RWPE2 (cell line): ENCODE measurements around the gene SELPLG.

Source experiments
- ATAC-seq: fragments of 200-7000 bp; cut with Tn5 transposase; 3 replicates; pipeline ENCODE4 v1.9.1; 2021; ENCODE audit warnings: low read depth
- DNase-seq: peaks from one replicate; pipeline ENCODE4 v3.0.0-alpha.2; 2020; ENCODE audit warnings: low spot score
- H3K27ac ChIP-seq: fragments of 450-650 bp; 2 replicates; pipeline ENCODE4 v1.5.1; 2017; ENCODE audit warnings: mild to moderate bottlenecking; ENCODE audit not compliant: poor library complexity, severe bottlenecking
- H3K27me3 ChIP-seq: fragments of 250-450 bp; sonication (Bioruptor Pico); 2 replicates; pipeline ENCODE4 v1.5.1; 2021; ENCODE audit warnings: mild to moderate bottlenecking, moderate library complexity; ENCODE audit not compliant: insufficient read depth, poor library complexity, severe bottlenecking
- H3K36me3 ChIP-seq: fragments of 250-450 bp; sonication (Bioruptor Pico); 2 replicates; pipeline ENCODE4 v1.5.1; 2020; ENCODE audit warnings: low read depth, mild to moderate bottlenecking, moderate library complexity
- H3K4me1 ChIP-seq: fragments of 250-450 bp; sonication (Bioruptor Pico); 2 replicates; pipeline ENCODE4 v1.5.1; 2021; ENCODE audit warnings: mild to moderate bottlenecking, moderate library complexity; ENCODE audit not compliant: insufficient read depth, poor library complexity, severe bottlenecking
- H3K4me3 ChIP-seq: fragments of 250-450 bp; sonication (Bioruptor Pico); 2 replicates; pipeline ENCODE4 v1.5.1; 2021; ENCODE audit warnings: mild to moderate bottlenecking, moderate library complexity; ENCODE audit not compliant: severe bottlenecking
- H3K9me3 ChIP-seq: fragments of 250-450 bp; sonication (Bioruptor Pico); 2 replicates; pipeline ENCODE4 v1.5.1; 2021; ENCODE audit warnings: mild to moderate bottlenecking, moderate library complexity; ENCODE audit not compliant: severe bottlenecking
- CTCF ChIP-seq: fragments of 450-650 bp; IDR thresholded peaks from one replicate; pipeline ENCODE4 v1.5.1; 2017; ENCODE audit warnings: mild to moderate bottlenecking, moderate library complexity; ENCODE audit not compliant: poor library complexity, severe bottlenecking

Gene SELPLG

GRCh38 chr12:108587826-108588225 lies 45.9 kb downstream of the SELPLG start:
- H3K27ac ChIP-seq: no peak overlapping the region
- H3K36me3 ChIP-seq: no peaks in the 10 kb centered on the region
- H3K9me3 ChIP-seq: no peaks in the 10 kb centered on the region
- H3K4me1 ChIP-seq: no peaks in the 10 kb centered on the region
- DNase-seq (no peak), ATAC-seq (no peak)
- H3K27me3 ChIP-seq: no peaks in the 10 kb centered on the region
- no peak for TF ChIP-seq CTCF
- no peak overlapping the region for H3K4me3 ChIP-seq

DNA sequence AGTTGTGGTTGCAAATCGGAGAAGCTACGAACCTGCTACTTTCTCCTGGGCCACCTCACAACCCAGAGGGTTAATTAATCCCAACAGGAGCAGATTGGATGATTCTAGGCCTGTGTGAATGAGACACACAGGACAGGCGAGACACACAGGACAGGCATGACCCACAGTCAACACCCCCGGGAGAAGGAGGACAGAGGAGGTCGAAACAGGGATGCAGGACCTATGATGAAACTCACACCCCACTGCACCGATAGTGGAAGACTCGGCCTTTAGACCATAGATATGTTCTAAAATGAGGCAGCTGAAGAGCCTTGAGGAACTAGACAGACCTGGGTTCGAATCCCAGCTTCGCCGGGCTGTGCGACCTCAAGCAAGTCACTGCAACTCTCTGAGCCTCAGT lies 47.4 kb downstream of the SELPLG start:
- Histone ChIP-seq H3K27me3 (no peaks in the 10 kb centered on the region), H3K27ac (no peak overlapping the region), H3K4me1 (no peaks in the 10 kb centered on the region), H3K4me3 (no peak overlapping the region), H3K36me3 (no peaks in the 10 kb centered on the region), H3K9me3 (no peaks in the 10 kb centered on the region)
- ATAC-seq (no peak), DNase-seq (no peak)
- TF ChIP-seq CTCF: no peak

DNA sequence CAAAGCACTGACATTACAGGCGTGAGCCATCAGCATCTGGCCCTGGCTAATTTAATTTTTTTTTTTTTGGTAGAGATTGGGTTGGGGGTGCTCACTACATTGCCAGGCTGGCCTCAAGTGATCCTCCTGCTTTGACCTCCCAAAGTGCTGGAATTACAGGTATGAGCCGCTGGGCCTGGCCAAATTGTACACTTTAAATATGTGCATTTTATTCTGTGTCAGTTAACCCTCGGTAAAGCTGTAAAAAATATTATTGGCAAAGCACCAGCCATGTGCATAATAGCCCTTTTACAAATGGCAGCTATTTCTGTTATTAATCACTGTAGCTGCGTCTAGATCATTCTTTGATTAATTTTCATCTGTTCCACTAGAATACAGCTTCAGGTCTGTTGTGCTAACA lies 47.8 kb downstream of the SELPLG start:
- no peaks in the 10 kb centered on the region for H3K9me3 ChIP-seq
- no peaks in the 10 kb centered on the region for H3K36me3 ChIP-seq
- H3K4me1 ChIP-seq: no peaks in the 10 kb centered on the region
- no peak overlapping the region for H3K4me3 ChIP-seq
- H3K27me3 ChIP-seq: no peaks in the 10 kb centered on the region
- H3K27ac ChIP-seq: no peak overlapping the region
- ATAC-seq (no peak), DNase-seq (no peak)
- TF ChIP-seq CTCF: no peak

- DNase-seq: no peak
- no peak overlapping the region for H3K4me3 ChIP-seq
- H3K27ac ChIP-seq: no peak overlapping the region
- no peaks in the 10 kb centered on the region for H3K27me3 ChIP-seq
- no peak for TF ChIP-seq CTCF
- no peak for ATAC-seq
- no peaks in the 10 kb centered on the region for H3K36me3 ChIP-seq
- no peaks in the 10 kb centered on the region for H3K9me3 ChIP-seq
- H3K4me1 ChIP-seq: no peaks in the 10 kb centered on the region
These were observed 49.1 kb downstream of the SELPLG start for GRCh38 chr12:108584456-108585065.

GRCh38 chr12:108583991-108584390 lies 49.7 kb downstream of the SELPLG start:
- 0 out of 3 replicates have a peak, but pooled peaks have one; percentile 12 for ATAC-seq
- DNase-seq: no peak
- no peak overlapping the region for H3K4me3 ChIP-seq
- H3K9me3 ChIP-seq: no peaks in the 10 kb centered on the region
- H3K27me3 ChIP-seq: no peaks in the 10 kb centered on the region
- no peak overlapping the region for H3K27ac ChIP-seq
- no peak for TF ChIP-seq CTCF
- no peaks in the 10 kb centered on the region for H3K36me3 ChIP-seq
- no peaks in the 10 kb centered on the region for H3K4me1 ChIP-seq
